Panc1 (cell line): Measurements from ENCODE around the gene MYRIP. TPM values are rescaled to one million over a fixed set of nuclear protein-coding genes. Genes with fewer than 3 reads are reported as not detected.

ENCODE experiments used
- ATAC-seq: fragments of 200-7000 bp; cut with Tn5 transposase; 2 replicates; pipeline ENCODE4 v1.9.1; 2020; ENCODE audit warnings: mild to moderate bottlenecking, moderate library complexity
- BruUV-seq: library from RNA; stranded (reverse); fragments of 400-500 nt; replicated peaks from 2 replicates; lab custom pipeline; 2021; lab: Mats Ljungman, UMichigan
- CTCF ChIA-PET: fragments of 300-600 bp; sonication (Branson Sonifier 250); formaldehyde crosslinking; loops from one replicate; lab custom pipeline; 2022; ENCODE audit warnings: antibody characterized with exemption; lab: Charles Lee
- POLR2A ChIA-PET: fragments of 300-600 bp; sonication (Branson Sonifier 250); formaldehyde crosslinking; loops from one replicate; lab custom pipeline; 2022; ENCODE audit warnings: antibody characterized with exemption; lab: Charles Lee
- DNase-seq: peaks from one replicate; pipeline ENCODE4 v3.0.0-alpha.2; 2010; ENCODE audit warnings: low read depth, low spot score
- H3K27ac ChIP-seq: 2 replicates; pipeline ENCODE4 v1.5.1; 2011; ENCODE audit warnings: mild to moderate bottlenecking, low read length, inconsistent platforms
- H3K27me3 ChIP-seq: fragments of 200-500 bp; sonication (Bioruptor generic); 2 replicates; pipeline ENCODE4 v1.6.0; 2014; ENCODE audit warnings: low read length, inconsistent platforms; ENCODE audit not compliant: control insufficient read depth, insufficient read depth
- H3K36me3 ChIP-seq: fragments of 200-500 bp; sonication (Bioruptor generic); 2 replicates; pipeline ENCODE4 v1.5.1; 2014; ENCODE audit warnings: inconsistent platforms, mild to moderate bottlenecking, low read length, moderate library complexity; ENCODE audit not compliant: control insufficient read depth, insufficient read depth
- H3K4me1 ChIP-seq: 2 replicates; pipeline ENCODE4 v1.5.1; 2011; ENCODE audit warnings: inconsistent platforms, mild to moderate bottlenecking, low read length, moderate library complexity; ENCODE audit not compliant: control insufficient read depth, insufficient read depth
- H3K4me3 ChIP-seq, 2 experiments: 2 replicates each; pipeline ENCODE4 v1.5.1; 2011 to 2012; ENCODE audit warnings: low read depth in 2 of 2, low read length in 2 of 2, mild to moderate bottlenecking in 2 of 2, inconsistent platforms in 1 of 2, moderate library complexity in 1 of 2
- H3K9me3 ChIP-seq: fragments of 200-500 bp; sonication (Bioruptor generic); 2 replicates; pipeline ENCODE4 v1.5.1; 2014; ENCODE audit warnings: low read depth, mild to moderate bottlenecking, inconsistent platforms, low read length, moderate library complexity; ENCODE audit not compliant: control insufficient read depth, insufficient read depth
- CTCF ChIP-seq: fragments of 450-650 bp; IDR thresholded peaks from 2 replicates; pipeline ENCODE4 v1.5.1; 2017; ENCODE audit warnings: mild to moderate bottlenecking
- POLR2AphosphoS5 ChIP-seq: IDR thresholded peaks from 2 replicates; pipeline ENCODE4 v1.6.1; 2012; ENCODE audit warnings: mild to moderate bottlenecking, low read depth, low read length, moderate library complexity
- REST ChIP-seq, 2 experiments: IDR thresholded peaks; 2 replicates each; pipeline ENCODE4 v1.6.1; 2011 to 2012; ENCODE audit warnings: low read depth in 2 of 2, control low read depth in 1 of 2, low read length in 1 of 2, mild to moderate bottlenecking in 1 of 2, moderate library complexity in 1 of 2; ENCODE audit not compliant: insufficient read depth in 1 of 2
- in situ Hi-C: cut with HindIII; loops from 2 replicates; pipeline ENCODE4 v1.10.0; 2016; ENCODE audit warnings: low sequenced_read_pairs, low pct_unique_long_range_greater_than_20kb
- intact Hi-C: fragments of 100-400 bp; cut with micrococcal nuclease; formaldehyde crosslinking; loops from one replicate; pipeline ENCODE4 v1.10.0; 2022; ENCODE audit not compliant: unreplicated experiment
- total RNA-seq: library from RNA; stranded (reverse); gene quantifications from one replicate; pipeline ENCODE4 v1.2.1, GENCODE V29; 2021; ENCODE audit not compliant: unreplicated experiment

Gene MYRIP
- total RNA-seq, 1 experiment from 2014 or later = 0.59 TPM

GRCh38 chr3:40109641-40110490 lies 300.5 kb downstream of the MYRIP start:
- CTCF ChIA-PET = no interaction called here
- H3K27ac ChIP-seq = no peak overlapping the region
- in situ Hi-C loops = no loop called here

GRCh38 chr3:40116478-40117177 lies 307.2 kb downstream of the MYRIP start:
- no peak for TF ChIP-seq POLR2AphosphoS5
- no peak for TF ChIP-seq CTCF
- TF ChIP-seq REST (IDR thresholded peaks at IDR 0.05; ENCODE audit: insufficient read depth in 1 of 2, low read depth in 2 of 2, low read length in 1 of 2) = no peak
- Histone ChIP-seq H3K27ac (peak overlapping the region; percentile 61), H3K27me3 (no peaks in the 10 kb centered on the region), H3K4me1 (peaks cover 11% of the 10 kb centered on the region), H3K4me3 (0 out of 4 replicates have a peak overlapping the region, but pooled peaks of 1 of the 2 experiments have one; percentile 14), H3K36me3 (no peaks in the 10 kb centered on the region), H3K9me3 (no peaks in the 10 kb centered on the region)
- CTCF ChIA-PET = no interaction called here
- in situ Hi-C loops (no loop called here), intact Hi-C loops (no loop called here)
- peak; percentile 92 for ATAC-seq
- POLR2A ChIA-PET = no interaction called here
- no peak for DNase-seq
- BruUV-seq = no TSS peak

More at GRCh38 chr3:40109641-40110490, 300.5 kb downstream of the MYRIP start:
- no peaks in the 10 kb centered on the region for H3K36me3 ChIP-seq
- TF ChIP-seq CTCF (peak; percentile 28; the same call in 1 of the 2 replicates), POLR2AphosphoS5 (no peak)
- H3K27me3 ChIP-seq = no peaks in the 10 kb centered on the region
- intact Hi-C loops = no loop called here
- H3K9me3 ChIP-seq = no peaks in the 10 kb centered on the region
- ATAC-seq (no peak), DNase-seq (no peak)
- POLR2A ChIA-PET = no interaction called here
- BruUV-seq = no TSS peak
- H3K4me1 ChIP-seq = no peaks in the 10 kb centered on the region
- no peak overlapping the region for H3K4me3 ChIP-seq
